Suprapubic skin (tissue), 4 donors: ENCODE results near the gene FAM161B.

Experiments
- CTCF ChIP-seq, 2 donors: fragments of 200-600 bp in 1 of 2; fragments of 450-650 bp in 1 of 2; sonication (generic) in 1 of 2; IDR thresholded peaks; one replicate each; pipeline ENCODE4 v1.5.1; 2016 to 2019; ENCODE audit warnings: antibody characterized with exemption in 2 of 2, mild to moderate bottlenecking in 1 of 2, moderate library complexity in 1 of 2
- POLR2A ChIP-seq, 2 donors: fragments of 450-650 bp; IDR thresholded peaks; one replicate each; pipeline ENCODE4 v1.6.1; 2017; ENCODE audit warnings: antibody characterized with exemption in 2 of 2, mild to moderate bottlenecking in 2 of 2, moderate library complexity in 2 of 2
- POLR2AphosphoS5 ChIP-seq, 3 donors: sonication (generic); formaldehyde crosslinking; IDR thresholded peaks; one replicate each; pipeline ENCODE4 v1.6.1; 2017; ENCODE audit warnings: antibody characterized with exemption in 3 of 3

GRCh38 chr14:73953731-73954130 lies 3.8 kb upstream of the FAM161B start:
- TF ChIP-seq CTCF (IDR thresholded peaks at IDR 0.05) (no peak), POLR2AphosphoS5 (IDR thresholded peaks at IDR 0.05) (no peak), POLR2A (IDR thresholded peaks at IDR 0.05) (no peak)
